VCaP (cell line): ENCODE data around the gene TCF12.
A peak's percentile ranks its signal among the peaks of the same experiment; 100 is the strongest.

ENCODE experiments used
- H3K27ac ChIP-seq: fragments of 450-650 bp; 2 replicates; pipeline ENCODE4 v1.5.1; 2017
- CTCF ChIP-seq: fragments of 450-650 bp; conservative IDR thresholded peaks from 2 replicates; pipeline ENCODE4 v1.5.1; 2017; ENCODE audit warnings: mild to moderate bottlenecking, moderate library complexity

TCF12 gene

GRCh38 chr15:56918046-56918938 is at the start of gene TCF12:
TCF12 (plus strand) TSS chr15:56918644; CDS start chr15:56919914, 1,270 bp downstream.
- TF ChIP-seq CTCF = peak; percentile 46
- peak within 1 kb of the TSS; percentile 94 for H3K27ac ChIP-seq

DNA sequence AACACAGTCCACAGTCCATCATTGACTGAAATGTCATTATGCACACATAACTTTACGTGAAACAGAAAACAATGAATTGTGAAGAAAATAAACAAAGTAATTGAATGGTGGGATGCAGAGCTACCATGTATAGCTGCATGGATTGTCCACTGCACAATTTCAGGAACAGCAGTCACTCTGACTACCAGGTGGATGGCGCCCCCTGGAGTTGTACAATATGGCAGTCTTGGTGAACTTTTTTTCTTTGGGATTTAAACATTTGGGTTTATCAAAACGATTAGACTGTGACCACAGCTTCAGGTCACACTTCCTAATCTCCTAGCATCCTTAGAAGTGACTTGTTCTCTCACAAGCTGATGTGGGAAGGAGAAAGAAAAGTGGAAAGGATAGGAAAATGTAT is 48.9 kb upstream of the TCF12 start:
- no peak overlapping the region for H3K27ac ChIP-seq
- peak; percentile 48 for TF ChIP-seq CTCF

- no peak for TF ChIP-seq CTCF
- no peak overlapping the region for H3K27ac ChIP-seq
Measured at GRCh38 chr15:56871185-56871584, 47.3 kb upstream of the TCF12 start.

DNA sequence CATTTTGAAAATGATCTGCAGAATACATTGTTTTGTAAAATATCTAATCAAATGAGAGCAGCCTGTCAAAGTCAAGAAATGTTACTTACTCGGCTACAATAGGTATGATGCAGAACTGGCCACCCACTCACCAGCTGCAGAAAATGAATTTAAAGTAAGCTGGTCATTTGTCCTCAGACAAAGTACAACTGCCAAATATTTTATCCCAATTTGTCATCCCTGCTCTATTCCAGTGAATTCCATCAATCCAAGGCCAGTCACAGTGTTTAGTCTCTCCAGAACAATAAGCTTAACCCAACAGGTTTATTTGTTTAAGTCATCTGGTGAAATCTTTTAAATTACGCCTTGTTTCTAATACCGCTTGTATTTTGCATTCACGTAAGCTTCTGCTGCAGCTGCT is 46.6 kb upstream of the TCF12 start:
- TF ChIP-seq CTCF = no peak
- H3K27ac ChIP-seq = no peak overlapping the region

GRCh38 chr15:56877255-56877970 is 41.0 kb upstream of the TCF12 start:
- no peak overlapping the region for H3K27ac ChIP-seq
- TF ChIP-seq CTCF = no peak

GRCh38 chr15:56879502-56879901 is 38.9 kb upstream of the TCF12 start:
- TF ChIP-seq CTCF = no peak
- H3K27ac ChIP-seq = no peak overlapping the region

DNA sequence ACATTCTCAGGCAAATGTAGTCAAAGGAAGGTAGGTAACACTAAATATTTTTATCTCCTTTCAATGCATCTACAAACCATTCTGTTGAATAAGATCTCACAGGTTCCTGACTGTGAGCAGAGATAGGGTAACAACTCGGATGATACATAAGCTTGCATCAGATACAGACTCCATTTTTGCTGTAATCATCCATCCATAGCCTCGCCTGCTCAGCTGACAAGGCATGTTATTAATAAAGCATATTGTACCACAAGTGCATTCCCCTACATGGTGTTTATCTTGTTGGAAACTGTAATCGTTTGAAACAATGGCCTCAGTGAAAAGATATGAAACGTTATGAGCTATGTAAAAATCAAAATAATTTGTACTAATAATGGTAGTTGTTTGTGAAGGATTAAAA is 35.4 kb upstream of the TCF12 start:
- TF ChIP-seq CTCF = no peak
- no peak overlapping the region for H3K27ac ChIP-seq
